ENCODE data around the gene GPT2.
A peak's percentile ranks its signal among the peaks of the same experiment; 100 is the strongest.

GPT2 gene

GRCh38 chr16:46854846-46855245 is 29.3 kb upstream of the GPT2 start:
- H3K4me3 ChIP-seq (ENCODE audit: low read depth, low read length) = no peak overlapping the region
- no peak for DNase-seq (ENCODE audit: low read depth, low spot score)
- in situ Hi-C loops (cut with HindIII; ENCODE audit: low sequenced_read_pairs) = no loop called here
- TF ChIP-seq CTCF (IDR thresholded peaks at IDR 0.05; ENCODE audit: low read depth, low read length) = no peak

GRCh38 chr16:46855389-46855788 is 28.8 kb upstream of the GPT2 start:
- no peak for TF ChIP-seq CTCF (IDR thresholded peaks at IDR 0.05; ENCODE audit: low read depth, low read length)
- DNase-seq (ENCODE audit: low read depth, low spot score) = no peak
- no peak overlapping the region for H3K4me3 ChIP-seq (ENCODE audit: low read depth, low read length)
- in situ Hi-C loops (cut with HindIII; ENCODE audit: low sequenced_read_pairs) = no loop called here

- H3K4me3 ChIP-seq (ENCODE audit: low read depth, low read length) = no peak overlapping the region
- peak; percentile 57 for TF ChIP-seq CTCF (IDR thresholded peaks at IDR 0.05; ENCODE audit: low read depth, low read length)
- in situ Hi-C loops (cut with HindIII; ENCODE audit: low sequenced_read_pairs) = no loop called here
- DNase-seq (ENCODE audit: low read depth, low spot score) = peak; percentile 66
Measured at GRCh38 chr16:46857368-46857945, 26.7 kb upstream of the GPT2 start.

GRCh38 chr16:46858151-46858550 is 26.0 kb upstream of the GPT2 start:
- H3K4me3 ChIP-seq (ENCODE audit: low read depth, low read length) = no peak overlapping the region
- no peak for DNase-seq (ENCODE audit: low read depth, low spot score)
- in situ Hi-C loops (cut with HindIII; ENCODE audit: low sequenced_read_pairs) = no loop called here
- no peak for TF ChIP-seq CTCF (IDR thresholded peaks at IDR 0.05; ENCODE audit: low read depth, low read length)

- TF ChIP-seq CTCF (IDR thresholded peaks at IDR 0.05; ENCODE audit: low read depth, low read length) = no peak
- in situ Hi-C loops (cut with HindIII; ENCODE audit: low sequenced_read_pairs) = no loop called here
- DNase-seq (ENCODE audit: low read depth, low spot score) = peak; percentile 83
Measured at GRCh38 chr16:46859719-46860152, 24.4 kb upstream of the GPT2 start.

GRCh38 chr16:46862555-46863447 is 21.4 kb upstream of the GPT2 start:
- TF ChIP-seq CTCF (IDR thresholded peaks at IDR 0.05; ENCODE audit: low read depth, low read length) = no peak
- DNase-seq (ENCODE audit: low read depth, low spot score) = no peak
- in situ Hi-C loops (cut with HindIII; ENCODE audit: low sequenced_read_pairs) = no loop called here
- H3K4me3 ChIP-seq (ENCODE audit: low read depth, low read length) = no peak overlapping the region

More at GRCh38 chr16:46859719-46860152, 24.4 kb upstream of the GPT2 start:
- no peak overlapping the region for H3K4me3 ChIP-seq (ENCODE audit: low read depth, low read length)

Data from astrocyte of the spinal cord (primary cell).